ENCODE data around the gene ENTPD6.
"Not testable (repeated sequence)": the region's sequence is repeated elsewhere in the genome, so short reads cannot be mapped to it uniquely, and the experiment has no call there.

Gene ENTPD6

DNA sequence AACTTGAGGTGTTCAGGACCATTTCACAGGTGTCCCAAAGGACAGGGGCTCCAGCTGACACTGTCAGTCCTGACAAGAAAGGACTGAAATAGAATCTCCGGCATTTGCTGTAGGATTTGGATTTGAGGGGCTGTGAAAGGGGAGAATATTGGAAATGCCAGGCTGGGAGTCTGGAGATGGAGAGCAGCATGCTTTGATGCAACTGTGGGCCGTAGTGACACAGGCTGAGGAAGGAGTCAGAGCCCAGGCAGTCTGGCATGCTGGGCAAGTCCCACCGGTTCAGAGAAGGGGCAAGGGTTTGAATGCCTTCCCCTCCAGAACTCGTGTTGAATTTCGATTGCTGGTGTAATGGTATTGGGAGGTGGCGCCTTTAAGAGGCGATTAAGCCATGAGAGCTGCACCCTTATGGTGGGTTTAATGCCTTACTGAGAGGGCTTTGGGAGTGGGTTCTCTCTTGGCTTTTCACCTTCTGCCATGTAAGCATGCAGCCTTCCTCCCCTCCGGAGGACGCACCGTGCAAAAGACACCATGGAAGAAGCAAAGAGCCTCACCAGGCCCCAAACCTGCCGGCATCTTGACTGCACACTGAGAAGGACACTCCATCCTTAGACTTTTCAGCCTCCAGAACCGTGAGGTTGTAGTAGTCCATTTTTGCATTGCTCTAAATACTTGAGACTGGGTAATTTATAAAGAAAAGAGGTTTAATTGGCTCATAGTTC, 43.0 kb downstream of the ENTPD6 start:
- in situ Hi-C loops (cut with MboI; ENCODE audit: low sequenced_read_pairs): no loop called here

DNA sequence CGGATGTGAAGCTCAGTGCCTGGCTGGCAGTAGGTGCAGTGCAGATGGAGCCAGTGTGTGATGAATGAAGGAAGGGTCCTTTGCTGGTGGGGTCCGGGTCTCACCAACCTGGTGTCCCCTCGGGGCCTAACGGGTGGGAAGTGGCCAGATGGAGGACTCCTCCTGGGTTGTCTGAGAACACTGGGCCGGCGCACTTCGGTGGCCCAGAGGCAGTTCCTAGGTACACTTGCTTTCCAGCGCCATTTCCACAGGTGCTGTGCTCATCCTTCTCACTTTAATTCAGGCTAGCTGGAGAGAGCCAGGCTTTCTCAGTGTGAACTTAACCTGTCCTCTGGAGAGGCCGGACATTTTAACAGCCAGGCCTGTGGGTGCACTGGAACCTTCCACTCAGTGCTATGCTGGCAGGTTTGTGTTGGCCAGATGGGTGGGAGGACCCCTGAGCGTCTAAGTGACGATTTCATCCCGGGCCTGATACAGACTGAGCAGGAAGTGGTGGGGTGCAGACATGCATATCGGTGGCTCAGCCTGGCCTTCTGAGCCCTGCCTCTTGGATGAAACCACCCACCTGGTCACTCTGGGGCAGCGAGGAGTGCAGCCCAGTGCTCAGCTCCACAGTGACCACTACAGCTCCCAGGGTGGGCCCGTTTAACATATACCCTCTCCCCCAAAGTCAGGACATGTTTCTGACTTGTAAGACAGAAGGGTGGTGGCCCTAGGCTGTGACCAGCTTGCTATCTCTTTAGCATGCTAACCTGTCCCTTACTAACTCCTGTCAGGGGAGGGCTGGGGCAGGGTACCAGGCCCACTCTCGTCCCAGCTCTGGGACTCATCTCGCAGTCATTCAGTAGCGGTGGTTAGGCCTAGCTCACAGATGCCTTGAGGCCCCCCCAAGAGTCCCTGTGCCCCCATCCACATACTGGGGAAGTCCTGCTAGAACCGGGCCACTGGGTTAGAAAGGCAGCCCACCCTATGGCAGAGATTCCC, 44.2 kb downstream of the ENTPD6 start:
- in situ Hi-C loops (cut with MboI; ENCODE audit: low sequenced_read_pairs): no loop called here

DNA sequence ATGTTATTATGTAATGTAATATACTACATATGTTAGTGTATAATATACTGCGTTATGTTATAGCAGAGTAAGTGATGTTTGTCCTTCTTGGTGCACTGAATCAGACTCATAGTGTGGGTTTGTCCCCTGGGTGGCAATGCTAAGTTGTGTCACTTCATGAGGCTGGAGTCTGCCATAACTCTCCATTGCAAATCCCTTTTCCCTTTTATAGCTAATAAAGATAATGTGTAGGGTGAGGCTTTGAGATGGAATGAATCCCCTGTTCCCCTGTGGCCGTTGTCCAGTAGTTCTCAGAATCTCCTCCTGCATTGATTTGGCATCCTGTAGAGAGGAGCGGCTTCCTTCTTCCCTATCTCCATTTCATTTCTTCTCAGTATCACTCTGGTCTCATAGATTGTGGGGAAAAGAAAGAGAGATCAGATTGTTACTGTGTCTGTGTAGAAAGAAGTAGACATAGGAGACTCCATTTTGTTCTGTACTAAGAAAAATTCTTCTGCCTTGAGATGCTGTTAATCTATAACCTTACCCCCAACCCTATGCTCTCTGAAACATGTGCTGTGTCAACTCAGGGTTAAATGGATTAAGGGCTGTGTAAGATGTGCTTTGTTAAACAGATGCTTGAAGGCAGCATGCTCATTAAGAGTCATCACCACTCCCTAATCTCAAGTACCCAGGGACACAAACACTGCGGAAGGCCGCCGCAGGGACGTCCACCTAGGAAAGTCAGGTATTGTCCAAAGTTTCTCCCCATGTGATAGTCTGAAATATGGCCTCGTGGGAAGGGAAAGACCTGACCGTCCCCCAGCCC, 45.5 kb downstream of the ENTPD6 start:
- in situ Hi-C loops (cut with MboI; ENCODE audit: low sequenced_read_pairs): not testable (repeated sequence)

GRCh38 chr20:25241659-25241955, 46.1 kb downstream of the ENTPD6 start:
- in situ Hi-C loops (cut with MboI; ENCODE audit: low sequenced_read_pairs): not testable (repeated sequence)

GRCh38 chr20:25242231-25242630, 46.7 kb downstream of the ENTPD6 start:
- in situ Hi-C loops (cut with MboI; ENCODE audit: low sequenced_read_pairs): no loop called here

DNA sequence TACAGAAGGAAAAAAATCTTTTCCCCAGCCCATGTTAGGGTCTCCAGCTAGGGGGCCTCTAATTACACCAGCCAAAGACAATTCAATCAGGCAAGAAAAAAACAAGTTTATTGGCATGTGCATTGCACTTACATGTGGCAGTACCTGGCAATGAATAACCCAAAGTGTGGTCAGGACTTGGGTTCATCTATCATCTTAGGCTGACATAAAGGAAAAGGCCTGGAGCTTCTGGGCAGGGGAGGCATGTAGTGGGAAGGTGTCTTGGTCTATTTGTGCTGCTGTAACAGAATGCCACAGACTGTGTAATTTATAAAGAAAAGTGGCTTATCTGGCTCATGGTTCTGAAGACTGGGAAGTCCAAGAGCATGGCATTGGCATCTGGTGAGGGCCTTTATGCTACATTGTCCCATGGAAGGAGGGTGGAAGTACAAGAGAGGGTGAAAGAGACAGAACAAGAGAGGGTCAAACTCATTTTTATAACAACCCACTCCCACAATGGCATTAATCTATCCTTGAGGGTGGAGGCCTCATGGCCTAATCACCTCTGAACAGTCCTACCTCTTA, 48.0 kb downstream of the ENTPD6 start:
- in situ Hi-C loops (cut with MboI; ENCODE audit: low sequenced_read_pairs): no loop called here

- in situ Hi-C loops (cut with MboI; ENCODE audit: low sequenced_read_pairs): no loop called here
Measured at GRCh38 chr20:25244976-25245375, 49.5 kb downstream of the ENTPD6 start.

DNA sequence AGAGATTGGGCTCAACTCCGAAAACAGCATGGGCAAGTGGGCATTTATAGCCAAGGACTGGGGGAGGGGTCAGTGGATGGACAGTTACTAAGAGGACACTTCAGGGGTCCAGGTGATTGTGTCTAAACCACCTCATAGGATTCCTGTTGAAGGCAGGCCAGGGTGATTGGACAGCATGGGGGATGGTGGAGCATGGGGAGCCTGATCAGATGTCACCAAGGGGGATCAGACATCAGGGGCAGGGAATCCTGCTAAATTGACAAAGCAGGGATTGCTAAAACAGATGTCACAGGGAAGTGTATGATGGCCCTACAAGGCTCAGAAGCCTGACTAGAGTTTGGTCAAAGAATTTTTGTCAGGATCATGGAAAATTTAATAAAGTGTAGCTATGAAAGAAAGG, 49.9 kb downstream of the ENTPD6 start:
- in situ Hi-C loops (cut with MboI; ENCODE audit: low sequenced_read_pairs): no loop called here

GRCh38 chr20:25246182-25246999, 50.9 kb downstream of the ENTPD6 start:
- in situ Hi-C loops (cut with MboI; ENCODE audit: low sequenced_read_pairs): no loop called here

- in situ Hi-C loops (cut with MboI; ENCODE audit: low sequenced_read_pairs): no loop called here
Measured at GRCh38 chr20:25247000-25247517, 51.5 kb downstream of the ENTPD6 start.

DNA sequence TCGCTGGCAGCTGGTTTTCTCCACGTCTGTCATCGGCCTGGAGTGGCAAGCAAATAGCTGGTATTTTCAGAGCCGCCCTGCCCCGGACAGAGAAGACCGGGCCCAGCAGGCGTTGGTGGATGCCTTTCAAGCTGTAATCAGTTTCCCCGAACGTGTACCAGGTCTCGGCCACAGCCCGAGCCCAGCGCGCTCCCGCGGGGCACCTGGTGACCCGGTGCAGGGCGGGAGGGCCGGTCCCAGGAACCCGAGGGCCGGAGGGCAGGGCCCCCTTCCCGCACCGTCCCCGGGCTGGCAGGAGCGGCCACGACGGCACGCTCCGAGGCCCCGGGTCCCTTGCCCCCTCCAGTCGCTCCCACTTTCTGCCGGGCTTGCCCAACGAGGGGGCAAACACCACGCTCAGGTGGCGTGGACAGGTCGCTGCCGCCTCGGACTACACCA, 52.0 kb downstream of the ENTPD6 start:
- in situ Hi-C loops (cut with MboI; ENCODE audit: low sequenced_read_pairs): no loop called here

GRCh38 chr20:25247956-25248785, 52.7 kb downstream of the ENTPD6 start, which contains the start of gene PYGB:
Gene PYGB (plus strand): TSS chr20:25248085. CDS start chr20:25248179, 94 bp downstream.
- in situ Hi-C loops (cut with MboI; ENCODE audit: low sequenced_read_pairs): no loop called here

DNA sequence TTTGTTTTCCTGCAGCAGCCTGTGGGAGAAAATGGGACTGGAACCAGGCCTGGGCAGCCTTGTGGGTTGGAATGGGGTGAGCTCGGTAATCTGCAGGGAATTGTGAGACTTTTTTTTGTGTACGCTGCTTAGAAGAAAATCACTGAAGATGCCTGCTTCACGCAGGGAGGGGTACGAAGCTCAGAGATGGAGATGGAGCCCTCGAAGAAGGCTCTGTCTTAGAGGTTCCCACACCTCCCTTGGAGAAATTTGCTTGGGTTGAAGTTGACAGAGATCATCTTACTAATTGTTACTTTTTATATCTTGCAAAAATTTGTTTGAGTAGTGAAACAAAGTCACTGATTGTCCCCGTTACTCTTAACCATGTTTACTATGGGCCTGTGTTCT, 53.3 kb downstream of the ENTPD6 start:
- in situ Hi-C loops (cut with MboI; ENCODE audit: low sequenced_read_pairs): no loop called here

DNA sequence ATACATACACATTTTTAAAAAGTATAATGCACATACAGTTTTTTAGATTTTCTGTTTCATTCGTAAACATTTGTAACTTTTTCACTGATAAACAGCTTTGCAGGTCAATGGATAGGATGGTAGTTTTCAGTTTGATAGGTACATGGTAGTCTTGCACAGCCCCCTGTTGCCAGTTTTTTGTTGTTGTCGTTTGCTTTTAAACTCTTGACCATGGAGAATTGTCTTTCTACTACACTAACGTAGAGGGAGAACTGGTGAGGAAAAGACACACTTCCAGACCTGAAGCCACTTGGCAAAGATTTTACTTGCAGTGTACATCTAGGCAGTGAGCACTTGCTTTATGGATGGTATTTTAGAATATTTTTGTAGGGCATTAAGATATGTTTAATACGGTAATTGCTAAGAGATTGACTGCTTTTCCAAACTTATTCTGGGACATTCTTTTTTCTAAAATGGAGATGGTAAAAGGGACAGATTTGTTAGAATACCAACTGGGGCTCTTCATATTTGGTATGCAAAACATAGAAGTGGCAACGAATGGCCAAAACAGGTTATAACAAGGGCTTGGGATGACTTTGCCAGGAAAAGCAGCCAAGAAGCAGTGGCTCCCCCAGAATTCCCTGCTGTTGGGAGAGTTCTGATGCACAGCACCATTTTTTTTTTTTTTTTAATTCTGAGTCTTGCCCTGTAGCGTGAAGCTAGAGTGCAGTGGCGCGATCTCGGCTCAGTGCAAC, 53.9 kb downstream of the ENTPD6 start:
- in situ Hi-C loops (cut with MboI; ENCODE audit: low sequenced_read_pairs): no loop called here

DNA sequence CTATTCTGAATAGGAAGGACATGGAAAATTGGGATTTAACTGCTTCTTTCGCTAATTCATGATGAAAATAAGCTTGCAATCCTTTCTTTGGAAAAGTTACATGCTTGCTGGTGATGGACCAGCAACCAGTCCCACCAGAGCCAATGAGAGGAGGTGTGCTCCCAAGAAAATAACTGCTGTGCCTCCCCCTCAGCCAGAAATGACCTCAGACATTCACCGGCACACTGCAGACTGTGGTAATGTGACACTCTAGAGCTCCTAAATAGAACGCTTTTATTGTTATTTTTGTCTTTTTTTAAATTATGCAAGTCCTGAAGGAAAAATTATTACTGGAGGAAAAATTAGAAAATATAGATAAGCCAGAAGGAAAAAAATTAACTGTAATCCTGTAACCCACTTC, 55.0 kb downstream of the ENTPD6 start:
- in situ Hi-C loops (cut with MboI; ENCODE audit: low sequenced_read_pairs): no loop called here

DNA sequence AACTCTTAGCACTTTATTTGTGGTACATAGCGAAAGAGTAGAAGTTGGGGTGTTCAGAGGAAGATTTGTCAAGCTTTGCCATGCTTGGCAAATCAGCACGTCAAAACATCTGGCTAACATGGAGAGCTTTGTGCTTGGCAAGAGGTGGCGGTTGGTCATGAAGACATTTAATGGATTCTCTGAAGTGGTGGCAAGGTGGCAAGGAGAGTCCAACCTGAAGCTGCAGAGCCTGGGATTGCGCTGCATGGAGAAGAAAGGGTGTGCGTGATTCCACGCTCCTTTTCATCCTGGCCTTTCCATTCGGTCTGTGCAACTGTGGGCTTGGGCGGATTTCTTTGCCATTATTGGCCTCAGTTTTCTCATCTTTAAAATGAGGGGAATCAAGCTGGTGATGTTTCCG, 55.5 kb downstream of the ENTPD6 start:
- in situ Hi-C loops (cut with MboI; ENCODE audit: low sequenced_read_pairs): no loop called here

DNA sequence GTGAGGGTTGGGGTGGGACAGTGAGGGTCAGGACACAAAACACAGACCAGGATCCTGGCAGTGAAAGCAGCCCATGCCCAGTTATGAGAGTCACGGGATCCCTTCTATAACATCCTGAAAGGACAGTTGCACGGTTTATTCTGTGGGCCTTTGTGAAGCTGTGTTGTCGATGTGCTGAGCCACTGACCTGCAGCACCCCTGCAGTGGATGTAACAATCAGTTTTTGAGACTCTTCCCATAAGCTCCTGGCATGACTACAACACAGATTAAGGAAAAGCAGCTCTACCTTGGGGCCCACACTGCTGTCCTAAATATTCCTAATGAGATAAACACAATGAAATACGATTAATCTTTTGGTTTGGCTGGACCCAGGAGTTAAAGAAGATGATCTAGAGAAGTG, 56.0 kb downstream of the ENTPD6 start:
- in situ Hi-C loops (cut with MboI; ENCODE audit: low sequenced_read_pairs): no loop called here

DNA sequence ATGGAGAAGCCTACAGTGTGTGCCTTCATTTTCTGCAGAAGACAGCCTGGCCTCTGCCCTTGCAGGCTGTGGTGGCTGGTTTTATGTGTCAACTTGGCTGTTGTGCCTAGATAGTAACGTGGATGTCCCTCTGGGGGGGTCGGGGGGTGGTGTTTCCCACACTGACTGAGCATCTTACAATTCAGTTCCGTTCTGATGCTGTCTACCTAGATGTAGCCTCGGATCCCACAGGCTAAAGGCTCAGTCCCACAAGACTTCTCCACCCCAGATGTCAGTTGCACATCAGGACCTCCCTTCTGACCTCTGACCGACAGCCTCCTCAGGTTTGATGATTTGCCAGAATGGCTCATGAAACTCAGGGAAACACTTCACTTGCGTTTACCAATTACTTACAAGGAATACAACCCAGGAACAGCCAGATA, 56.7 kb downstream of the ENTPD6 start:
- in situ Hi-C loops (cut with MboI; ENCODE audit: low sequenced_read_pairs): no loop called here

Measured in HL-60/S4 (cell line).